Subcutaneous abdominal adipose tissue (tissue), 5 donors: ENCODE data around the gene PRKRIP1.
"Not testable (repeated sequence)": the region's sequence is repeated elsewhere in the genome, so short reads cannot be mapped to it uniquely, and the experiment has no call there.

Experiments used
- H3K27ac ChIP-seq: one replicate; pipeline ENCODE4 v1.7.0; 2013; ENCODE audit warnings: low read depth, mild to moderate bottlenecking, inconsistent platforms, low read length, moderate library complexity
- H3K27me3 ChIP-seq, 5 donors: one replicate each; pipeline ENCODE4 v1.7.0; 2013; ENCODE audit warnings: low read length in 5 of 5, inconsistent platforms in 1 of 5; ENCODE audit not compliant: control insufficient read depth in 5 of 5, insufficient read depth in 4 of 5
- H3K36me3 ChIP-seq, 5 donors: one replicate each; pipeline ENCODE4 v1.7.0; 2013; ENCODE audit warnings: low read length in 5 of 5; ENCODE audit not compliant: control insufficient read depth in 5 of 5, insufficient read depth in 5 of 5
- H3K4me1 ChIP-seq, 5 donors: one replicate each; pipeline ENCODE4 v1.7.0; 2013; ENCODE audit warnings: low read length in 5 of 5, mild to moderate bottlenecking in 3 of 5, moderate library complexity in 1 of 5; ENCODE audit not compliant: control insufficient read depth in 5 of 5, insufficient read depth in 5 of 5
- H3K4me3 ChIP-seq, 5 donors: one replicate each; pipeline ENCODE4 v1.7.0; 2013; ENCODE audit warnings: low read length in 5 of 5, low read depth in 1 of 5
- H3K9ac ChIP-seq, 5 donors: one replicate each; pipeline ENCODE4 v1.7.0; 2013; ENCODE audit warnings: low read length in 5 of 5, mild to moderate bottlenecking in 4 of 5, moderate library complexity in 3 of 5
- H3K9me3 ChIP-seq, 5 donors: one replicate each; pipeline ENCODE4 v1.7.0; 2013; ENCODE audit warnings: low read length in 5 of 5; ENCODE audit not compliant: control insufficient read depth in 5 of 5
- donor health status: healthy.
- donor health status: healthy.
- donor health status: healthy.
- donor health status: healthy.
- donor health status: healthy.

PRKRIP1 gene

GRCh38 chr7:102381696-102382425 is 14.3 kb upstream of the PRKRIP1 start:
- H3K4me1 ChIP-seq, H3K27ac ChIP-seq: not testable (repeated sequence)
- H3K36me3 ChIP-seq = peaks cover 13 to 43% (median 23%) of the 10 kb centered on the region in 5 donors

GRCh38 chr7:102387064-102387463 is 9.1 kb upstream of the PRKRIP1 start:
- Histone ChIP-seq H3K4me3 (no peak overlapping the region), H3K27me3 (no peaks in the 10 kb centered on the region), H3K9ac (no peak overlapping the region), H3K9me3 (no peaks in the 10 kb centered on the region), H3K36me3 (peaks cover 0 to 13% (median 5%) of the 10 kb centered on the region in 5 donors), H3K27ac (no peak overlapping the region), H3K4me1 (peaks cover 0 to 7% (median 0%) of the 10 kb centered on the region in 5 donors)

More at GRCh38 chr7:102381696-102382425, 14.3 kb upstream of the PRKRIP1 start:
- not testable (repeated sequence) for H3K4me3 ChIP-seq, H3K9ac ChIP-seq, H3K27me3 ChIP-seq, H3K9me3 ChIP-seq

- no peak overlapping the region for H3K4me3 ChIP-seq
- peaks cover 0 to 18% (median 6%) of the 10 kb centered on the region in 5 donors for H3K36me3 ChIP-seq
- no peak overlapping the region for H3K9ac ChIP-seq
- no peaks in the 10 kb centered on the region for H3K27me3 ChIP-seq
- H3K27ac ChIP-seq = no peak overlapping the region
- H3K4me1 ChIP-seq = peaks cover 0 to 7% (median 0%) of the 10 kb centered on the region in 5 donors
- H3K9me3 ChIP-seq = no peaks in the 10 kb centered on the region
Observed at GRCh38 chr7:102389810-102390209, 6.4 kb upstream of the PRKRIP1 start.

- no peaks in the 10 kb centered on the region for H3K9me3 ChIP-seq
- peaks cover 0 to 12% (median 6%) of the 10 kb centered on the region in 5 donors for H3K4me1 ChIP-seq
- no peaks in the 10 kb centered on the region for H3K27me3 ChIP-seq
- H3K4me3 ChIP-seq = no peak overlapping the region
- peaks cover 0 to 18% (median 6%) of the 10 kb centered on the region in 5 donors for H3K36me3 ChIP-seq
- H3K9ac ChIP-seq = no peak overlapping the region
- H3K27ac ChIP-seq = no peak overlapping the region
Observed at GRCh38 chr7:102390697-102391484, 5.3 kb upstream of the PRKRIP1 start.

GRCh38 chr7:102392330-102392729 is 3.8 kb upstream of the PRKRIP1 start:
- Histone ChIP-seq H3K9ac (no peak overlapping the region), H3K27me3 (no peaks in the 10 kb centered on the region), H3K27ac (no peak overlapping the region), H3K4me3 (no peak overlapping the region), H3K9me3 (no peaks in the 10 kb centered on the region), H3K4me1 (peaks cover 2 to 17% (median 16%) of the 10 kb centered on the region in 5 donors), H3K36me3 (peaks cover 0 to 13% (median 3%) of the 10 kb centered on the region in 5 donors)

- Histone ChIP-seq H3K27ac (no peak overlapping the region), H3K9me3 (no peaks in the 10 kb centered on the region), H3K4me3 (no peak overlapping the region), H3K36me3 (peaks cover 0 to 10% (median 3%) of the 10 kb centered on the region in 5 donors), H3K27me3 (no peaks in the 10 kb centered on the region), H3K4me1 (peaks cover 2 to 20% (median 17%) of the 10 kb centered on the region in 5 donors), H3K9ac (no peak overlapping the region)
Observed at GRCh38 chr7:102393467-102393866, 2.7 kb upstream of the PRKRIP1 start.

GRCh38 chr7:102395592-102395872 is 631 bp upstream of the PRKRIP1 start:
- H3K27ac ChIP-seq = peak overlapping the region; percentile 92
- peak overlapping the region; percentile 81 to 99 (median 96) for H3K4me3 ChIP-seq
- H3K4me1 ChIP-seq = peaks cover 2 to 20% (median 17%) of the 10 kb centered on the region in 5 donors
- peaks cover 3 to 19% (median 12%) of the 10 kb centered on the region in 5 donors for H3K36me3 ChIP-seq
- no peaks in the 10 kb centered on the region for H3K9me3 ChIP-seq
- no peaks in the 10 kb centered on the region for H3K27me3 ChIP-seq
- peak overlapping the region in 4 of 5 donors; percentile 96 to 99 (median 97) for H3K9ac ChIP-seq

- H3K27me3 ChIP-seq = no peaks in the 10 kb centered on the region
- no peaks in the 10 kb centered on the region for H3K9me3 ChIP-seq
- peak overlapping the region; percentile 89 to 99 (median 96) for H3K4me3 ChIP-seq
- peak overlapping the region; percentile 94 to 99 (median 96) for H3K9ac ChIP-seq
- H3K4me1 ChIP-seq = peaks cover 2 to 20% (median 17%) of the 10 kb centered on the region in 5 donors
- peaks cover 6 to 28% (median 17%) of the 10 kb centered on the region in 5 donors for H3K36me3 ChIP-seq
- H3K27ac ChIP-seq = peak overlapping the region; percentile 92
Observed at GRCh38 chr7:102396710-102397019, 502 bp downstream of the PRKRIP1 start.

GRCh38 chr7:102398543-102398942 is 2.4 kb downstream of the PRKRIP1 start:
- H3K36me3 ChIP-seq = peaks cover 6 to 44% (median 31%) of the 10 kb centered on the region in 5 donors
- H3K27me3 ChIP-seq = no peaks in the 10 kb centered on the region
- no peaks in the 10 kb centered on the region for H3K9me3 ChIP-seq
- H3K27ac ChIP-seq = no peak overlapping the region
- no peak overlapping the region for H3K4me3 ChIP-seq
- peaks cover 2 to 20% (median 17%) of the 10 kb centered on the region in 5 donors for H3K4me1 ChIP-seq
- no peak overlapping the region for H3K9ac ChIP-seq

- no peak overlapping the region for H3K4me3 ChIP-seq
- no peak overlapping the region for H3K9ac ChIP-seq
- peaks cover 2 to 19% (median 17%) of the 10 kb centered on the region in 5 donors for H3K4me1 ChIP-seq
- H3K27ac ChIP-seq = no peak overlapping the region
- no peaks in the 10 kb centered on the region for H3K9me3 ChIP-seq
- H3K27me3 ChIP-seq = no peaks in the 10 kb centered on the region
- H3K36me3 ChIP-seq = peaks cover 6 to 62% (median 44%) of the 10 kb centered on the region in 5 donors
Observed at GRCh38 chr7:102400360-102400759, 4.2 kb downstream of the PRKRIP1 start.
